HG02943 (cell line): ENCODE results near the gene SNRPF.

Source experiments
- ATAC-seq: cut with Tn5 transposase; IDR thresholded peaks from one replicate; pipeline ENCODE4 v1.9.1; 2021; ENCODE audit warnings: mild to moderate bottlenecking, low read depth, moderate library complexity; ENCODE audit not compliant: unreplicated experiment

SNRPF gene

DNA sequence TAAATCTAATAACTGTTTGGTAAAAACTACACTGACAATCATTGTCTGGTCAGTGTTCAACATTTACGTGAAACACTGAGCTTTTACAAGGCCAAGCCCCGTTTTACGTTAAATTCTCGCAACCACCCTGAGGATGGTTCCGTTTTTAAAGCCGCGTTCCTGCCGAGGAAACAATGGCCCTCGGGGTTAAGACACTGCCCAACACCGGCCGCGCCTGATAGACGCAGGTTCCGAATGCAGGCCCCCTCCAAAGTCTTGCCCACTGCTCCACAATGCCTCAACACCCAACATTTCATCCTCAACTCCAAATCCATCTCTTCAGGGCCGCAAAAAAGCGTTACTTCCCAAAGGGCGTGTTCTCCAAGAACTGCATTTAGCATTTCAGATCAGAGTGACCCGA, 953 bp upstream of the SNRPF start:
- no peak for ATAC-seq

DNA sequence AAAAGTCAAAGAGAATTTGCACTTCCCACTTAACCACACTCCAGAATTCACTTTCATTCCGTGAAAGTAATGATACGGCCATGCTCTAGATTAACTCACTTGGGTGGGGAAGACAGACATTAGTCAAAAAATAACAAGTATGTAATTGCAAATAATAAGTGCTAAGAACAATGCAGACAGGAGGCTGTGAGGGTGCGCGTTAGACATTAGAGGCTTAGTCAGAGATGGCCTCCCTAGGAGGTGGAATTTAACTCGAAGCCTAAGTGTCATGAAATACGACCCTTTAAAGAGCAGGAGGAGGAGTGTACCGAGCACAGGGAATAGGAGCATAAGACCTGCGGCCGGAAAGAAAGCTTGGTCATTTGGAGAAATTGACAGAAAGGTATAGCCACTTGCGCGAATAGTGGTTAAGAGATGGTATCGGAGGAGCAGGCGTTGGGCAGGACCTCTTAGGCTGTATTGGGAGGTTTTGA, 628 bp downstream of the SNRPF start:
- peak; percentile 9 for ATAC-seq

DNA sequence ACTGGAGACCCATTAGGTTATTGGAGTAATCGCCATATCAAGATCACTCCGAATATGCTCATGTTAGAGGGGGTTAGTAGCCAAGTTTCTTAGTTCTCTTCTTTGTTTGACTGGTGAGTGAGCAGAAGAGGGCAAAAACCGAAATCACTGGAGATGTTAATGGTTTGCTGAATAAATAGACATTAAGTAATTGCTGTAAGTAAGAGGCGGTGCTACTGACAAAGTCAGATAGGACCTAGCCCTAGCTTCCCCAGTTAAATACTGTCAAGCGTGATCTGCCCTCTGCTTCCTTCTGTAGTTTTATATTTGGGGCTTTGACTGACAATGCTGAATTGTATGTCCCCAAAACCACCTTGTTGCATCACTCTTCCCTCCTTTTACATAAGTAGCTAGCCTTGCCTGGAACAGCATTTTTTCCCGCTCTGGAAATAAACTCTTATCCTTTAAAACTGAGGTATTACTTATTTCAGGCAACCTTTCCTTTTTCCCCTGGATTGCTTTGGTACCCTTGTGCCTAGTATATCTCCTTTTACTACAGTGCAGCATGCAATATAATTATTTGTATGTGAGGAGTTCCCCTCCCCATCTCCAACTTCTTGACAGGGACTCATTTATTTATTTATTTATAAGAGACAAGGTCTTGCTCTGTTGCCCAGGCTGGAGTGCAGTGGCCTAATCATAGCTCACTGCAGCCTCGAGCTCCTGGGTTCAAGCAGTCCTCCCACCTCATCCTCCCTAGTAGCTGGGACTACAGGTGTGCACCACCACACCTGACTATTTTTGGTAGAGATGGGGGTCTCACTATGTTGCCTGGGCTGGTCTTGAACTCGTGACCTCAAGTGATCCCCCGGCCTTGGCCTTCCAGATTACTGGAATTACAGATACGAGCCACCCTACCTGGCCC, 1.4 kb downstream of the SNRPF start:
- no peak for ATAC-seq

- ATAC-seq, result no peak
Observed at GRCh38 chr12:95862038-95862437, 3.3 kb downstream of the SNRPF start.

DNA sequence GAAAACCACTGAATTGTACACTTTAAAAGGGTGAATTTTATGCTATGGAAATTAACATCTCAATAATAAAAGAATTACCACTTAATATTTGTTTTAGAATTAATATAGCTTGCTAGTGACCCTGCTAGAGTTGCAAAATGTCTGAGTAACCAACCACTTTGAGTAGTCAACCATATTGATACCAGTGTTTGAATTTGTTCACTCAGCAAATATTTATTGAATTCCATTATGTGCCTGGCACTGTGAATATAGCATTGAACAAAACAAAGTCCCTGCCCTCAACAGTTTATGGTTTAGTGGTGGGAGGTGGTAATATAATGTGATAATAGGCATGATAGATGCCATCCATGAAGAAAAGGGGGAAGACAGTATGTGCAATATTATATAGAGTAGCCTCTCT, 4.6 kb downstream of the SNRPF start:
- ATAC-seq, result no peak

GRCh38 chr12:95870897-95871296, 12.1 kb downstream of the SNRPF start:
- ATAC-seq, result no peak

DNA sequence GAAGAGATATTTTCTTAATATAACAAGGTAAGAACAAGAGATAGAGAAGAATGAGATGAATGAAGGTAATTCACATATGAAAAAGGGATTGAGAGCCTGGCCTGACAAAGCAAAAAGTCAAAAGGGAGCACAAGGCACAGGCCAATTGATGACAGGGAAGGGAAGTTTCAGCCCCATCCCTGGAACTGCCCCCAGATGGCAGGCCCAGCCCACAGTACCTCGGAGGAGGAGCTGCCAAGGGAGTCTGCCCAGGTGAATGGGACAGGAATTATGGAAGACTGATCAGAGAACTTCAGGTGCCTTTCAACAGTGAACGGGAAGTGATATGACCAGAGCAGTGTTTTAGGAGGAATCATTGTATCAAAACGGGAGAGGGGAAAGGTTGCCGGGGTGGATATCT, 15.7 kb downstream of the SNRPF start:
- ATAC-seq, result no peak

- no peak for ATAC-seq
Observed at GRCh38 chr12:95877622-95878021, 18.9 kb downstream of the SNRPF start.

- no peak for ATAC-seq
Observed at GRCh38 chr12:95880895-95881294, 22.1 kb downstream of the SNRPF start.

DNA sequence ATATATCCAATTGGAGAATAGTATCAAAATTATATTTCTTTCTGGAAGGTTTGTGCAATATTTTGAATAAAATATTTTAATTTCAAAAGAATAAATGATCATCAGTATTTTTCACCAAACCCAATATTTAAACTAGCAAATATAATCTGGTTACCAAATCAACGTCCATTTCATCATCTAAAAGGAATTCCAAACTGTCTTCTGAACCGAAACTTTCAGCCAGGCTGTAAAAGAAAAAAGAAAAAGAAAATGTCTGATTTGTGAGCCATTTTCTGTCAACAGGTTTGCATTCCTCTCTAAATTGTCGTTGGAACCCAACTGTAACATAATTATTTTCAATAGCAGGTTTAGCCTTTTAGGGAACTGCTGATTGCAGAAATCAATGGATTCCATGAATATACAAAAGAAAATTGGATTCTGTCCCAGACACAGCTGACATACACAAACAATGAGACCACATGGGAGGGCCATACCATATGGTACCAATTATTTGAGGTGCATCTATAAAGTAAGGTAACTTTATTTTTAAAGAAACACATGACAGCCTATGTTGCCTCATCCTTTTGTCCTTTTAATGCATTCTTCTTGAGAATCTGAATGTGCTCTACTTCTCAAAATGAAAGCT, 22.7 kb downstream of the SNRPF start:
- no peak for ATAC-seq

- no peak for ATAC-seq
Observed at GRCh38 chr12:95882080-95882479, 23.3 kb downstream of the SNRPF start.

DNA sequence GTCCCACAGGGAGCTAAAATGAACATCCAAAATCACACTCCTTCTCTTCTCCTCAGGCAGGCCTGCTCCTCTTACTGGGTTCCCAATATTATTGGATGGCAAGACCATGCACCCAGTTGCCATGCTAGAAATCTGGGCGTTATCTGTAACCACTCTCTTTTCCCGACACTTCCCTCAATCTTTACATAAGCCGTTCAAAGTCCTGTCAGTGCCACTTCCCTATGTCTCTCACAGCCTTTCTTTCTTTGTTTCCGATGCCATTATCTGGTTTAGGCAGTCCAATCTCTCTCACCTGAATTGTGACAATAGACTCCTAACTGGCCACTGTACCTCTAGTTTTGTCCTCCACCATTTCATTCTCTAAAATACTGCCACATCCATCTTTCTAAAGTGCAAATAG, 24.1 kb downstream of the SNRPF start:
- no peak for ATAC-seq

- ATAC-seq, result no peak
Observed at GRCh38 chr12:95884998-95885397, 26.2 kb downstream of the SNRPF start.

DNA sequence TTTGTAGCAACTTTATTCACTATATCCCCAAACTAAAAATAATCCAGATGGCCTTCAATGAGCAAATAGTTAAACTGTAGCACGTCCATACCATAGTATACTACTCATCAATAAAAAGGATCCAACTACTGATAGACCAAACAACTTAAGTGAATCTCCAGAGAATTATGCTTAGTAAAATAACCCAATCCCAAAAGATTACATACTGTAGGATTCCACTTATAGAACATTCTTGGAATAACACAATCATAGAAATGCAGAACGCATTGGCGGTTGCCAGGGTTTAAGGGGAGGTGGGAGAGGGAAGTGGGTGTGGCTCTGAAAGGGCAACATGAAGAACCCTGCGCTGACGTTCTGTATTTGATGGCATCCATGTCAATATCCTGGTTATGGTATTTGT, 28.6 kb downstream of the SNRPF start:
- no peak for ATAC-seq

GRCh38 chr12:95890958-95891357, 32.2 kb downstream of the SNRPF start:
- ATAC-seq, result no peak

- no peak for ATAC-seq
Observed at GRCh38 chr12:95896846-95897245, 38.1 kb downstream of the SNRPF start.

DNA sequence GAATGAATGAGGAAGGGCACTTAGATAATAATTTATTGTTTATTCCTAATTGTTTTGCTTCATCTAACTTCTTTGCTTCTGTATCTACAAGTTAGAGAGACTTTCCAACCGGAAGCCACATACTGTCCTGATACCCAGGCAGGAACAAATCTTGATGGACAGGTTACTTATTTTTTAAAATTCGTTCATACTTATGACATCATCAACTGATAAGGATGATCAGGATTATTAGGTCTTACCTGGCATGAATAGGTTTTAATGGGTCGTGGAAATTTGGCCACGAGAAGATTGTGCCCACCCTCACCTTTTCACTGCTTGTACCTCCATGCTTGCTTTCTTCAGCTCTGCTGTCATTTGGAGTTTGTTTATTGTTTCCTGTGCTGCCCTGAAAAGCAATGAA, 39.3 kb downstream of the SNRPF start:
- ATAC-seq, result no peak

DNA sequence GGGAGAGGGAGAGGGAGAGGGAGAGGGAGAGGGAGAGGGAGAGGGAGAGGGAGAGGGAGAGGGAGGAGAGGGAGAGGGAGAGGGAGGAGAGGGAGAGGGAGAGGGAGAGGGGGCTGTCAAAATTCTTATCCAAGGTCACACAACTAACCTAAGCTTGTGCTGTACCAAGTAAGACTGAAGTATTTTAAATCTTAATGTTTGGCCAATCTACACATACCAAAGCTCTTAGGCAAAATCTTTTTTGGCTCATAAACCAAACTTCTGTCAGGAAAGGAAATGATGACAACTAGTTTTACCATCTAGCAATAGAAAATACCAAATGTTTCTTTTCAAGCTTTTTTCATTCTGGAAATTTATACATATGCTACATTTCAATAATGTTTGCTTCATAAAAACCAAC, 49.8 kb downstream of the SNRPF start:
- no peak for ATAC-seq

DNA sequence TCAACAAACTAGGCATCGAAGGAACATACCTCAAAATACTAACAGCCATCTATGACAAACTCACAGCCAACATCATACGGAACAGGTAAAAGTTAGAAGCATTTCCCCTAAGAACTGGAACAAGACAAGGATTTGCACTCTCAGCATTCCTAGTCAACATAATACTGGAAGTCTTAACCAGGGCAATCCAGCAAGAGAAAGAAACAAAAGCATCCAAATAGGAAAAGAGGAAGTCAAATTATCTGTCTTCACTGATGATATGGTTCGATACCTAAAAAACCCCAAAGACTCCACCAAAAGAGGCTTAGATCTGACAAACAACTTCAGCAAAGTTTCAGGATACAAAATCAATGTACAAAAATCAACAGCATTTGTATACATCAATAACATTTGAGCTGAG, 51.1 kb downstream of the SNRPF start:
- no peak for ATAC-seq
